ENCODE measurements around the gene TRAF3IP3.

DNA sequence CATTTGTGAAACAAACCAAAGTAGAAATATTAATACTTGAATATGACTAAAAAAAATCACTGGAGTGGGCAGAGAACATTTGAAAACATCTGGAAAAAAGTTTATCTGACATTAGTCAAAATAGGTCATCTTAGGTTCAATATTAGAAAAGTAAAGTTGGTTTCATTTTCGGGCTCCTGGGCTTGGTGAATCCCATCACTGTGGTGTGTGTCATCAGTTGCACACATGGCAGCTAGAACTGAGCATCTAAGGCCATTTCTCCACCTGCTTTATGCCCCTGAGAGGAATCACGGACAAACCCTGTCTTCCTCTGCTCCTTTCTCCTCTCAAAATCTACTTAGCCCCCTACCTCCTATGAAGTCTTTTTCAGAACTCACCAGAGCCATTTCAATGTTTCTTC, 45.8 kb upstream of the TRAF3IP3 start:
- TF ChIP-seq, protein P1, sequence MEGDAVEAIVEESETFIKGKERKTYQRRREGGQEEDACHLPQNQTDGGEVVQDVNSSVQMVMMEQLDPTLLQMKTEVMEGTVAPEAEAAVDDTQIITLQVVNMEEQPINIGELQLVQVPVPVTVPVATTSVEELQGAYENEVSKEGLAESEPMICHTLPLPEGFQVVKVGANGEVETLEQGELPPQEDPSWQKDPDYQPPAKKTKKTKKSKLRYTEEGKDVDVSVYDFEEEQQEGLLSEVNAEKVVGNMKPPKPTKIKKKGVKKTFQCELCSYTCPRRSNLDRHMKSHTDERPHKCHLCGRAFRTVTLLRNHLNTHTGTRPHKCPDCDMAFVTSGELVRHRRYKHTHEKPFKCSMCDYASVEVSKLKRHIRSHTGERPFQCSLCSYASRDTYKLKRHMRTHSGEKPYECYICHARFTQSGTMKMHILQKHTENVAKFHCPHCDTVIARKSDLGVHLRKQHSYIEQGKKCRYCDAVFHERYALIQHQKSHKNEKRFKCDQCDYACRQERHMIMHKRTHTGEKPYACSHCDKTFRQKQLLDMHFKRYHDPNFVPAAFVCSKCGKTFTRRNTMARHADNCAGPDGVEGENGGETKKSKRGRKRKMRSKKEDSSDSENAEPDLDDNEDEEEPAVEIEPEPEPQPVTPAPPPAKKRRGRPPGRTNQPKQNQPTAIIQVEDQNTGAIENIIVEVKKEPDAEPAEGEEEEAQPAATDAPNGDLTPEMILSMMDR (IDR thresholded peaks at IDR 0.05), result no peak
- TF ChIP-seq EZH2 (IDR thresholded peaks at IDR 0.05; ENCODE audit: borderline replicate concordance, insufficient read depth, low read depth, low read length, poor library complexity, severe bottlenecking), result no peak
